NB4 (cell line): Measurements from ENCODE around the gene FAM20C.

Source experiments
- POLR2A ChIP-seq: IDR thresholded peaks from 2 replicates; pipeline ENCODE4 v1.6.1; 2011; ENCODE audit warnings: mild to moderate bottlenecking; ENCODE audit not compliant: insufficient read length; ENCODE audit errors: extremely low read depth
- TF ChIP-seq, protein P1 (sequence below): IDR thresholded peaks from one replicate; pipeline ENCODE4 v1.5.1; 2012; ENCODE audit warnings: low read depth, low read length
- TF ChIP-seq, protein P2 (sequence below): IDR thresholded peaks from 2 replicates; pipeline ENCODE4 v1.6.1; 2011; ENCODE audit warnings: low read depth, low read length

- TF ChIP-seq POLR2A: no peak
- TF ChIP-seq, protein P1, sequence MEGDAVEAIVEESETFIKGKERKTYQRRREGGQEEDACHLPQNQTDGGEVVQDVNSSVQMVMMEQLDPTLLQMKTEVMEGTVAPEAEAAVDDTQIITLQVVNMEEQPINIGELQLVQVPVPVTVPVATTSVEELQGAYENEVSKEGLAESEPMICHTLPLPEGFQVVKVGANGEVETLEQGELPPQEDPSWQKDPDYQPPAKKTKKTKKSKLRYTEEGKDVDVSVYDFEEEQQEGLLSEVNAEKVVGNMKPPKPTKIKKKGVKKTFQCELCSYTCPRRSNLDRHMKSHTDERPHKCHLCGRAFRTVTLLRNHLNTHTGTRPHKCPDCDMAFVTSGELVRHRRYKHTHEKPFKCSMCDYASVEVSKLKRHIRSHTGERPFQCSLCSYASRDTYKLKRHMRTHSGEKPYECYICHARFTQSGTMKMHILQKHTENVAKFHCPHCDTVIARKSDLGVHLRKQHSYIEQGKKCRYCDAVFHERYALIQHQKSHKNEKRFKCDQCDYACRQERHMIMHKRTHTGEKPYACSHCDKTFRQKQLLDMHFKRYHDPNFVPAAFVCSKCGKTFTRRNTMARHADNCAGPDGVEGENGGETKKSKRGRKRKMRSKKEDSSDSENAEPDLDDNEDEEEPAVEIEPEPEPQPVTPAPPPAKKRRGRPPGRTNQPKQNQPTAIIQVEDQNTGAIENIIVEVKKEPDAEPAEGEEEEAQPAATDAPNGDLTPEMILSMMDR: no peak
- TF ChIP-seq, protein P2, sequence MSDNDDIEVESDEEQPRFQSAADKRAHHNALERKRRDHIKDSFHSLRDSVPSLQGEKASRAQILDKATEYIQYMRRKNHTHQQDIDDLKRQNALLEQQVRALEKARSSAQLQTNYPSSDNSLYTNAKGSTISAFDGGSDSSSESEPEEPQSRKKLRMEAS: no peak
Observed at GRCh38 chr7:155469-155900, 36.9 kb upstream of the FAM20C start.
